ENCODE data around the gene NTM. TPM values are rescaled to one million over a fixed set of nuclear protein-coding genes. Genes with fewer than 3 reads are reported as not detected.

The NTM gene
- total and polyA plus RNA-seq, 2 donors (not counting 3 experiments of a cell fraction or from before 2014, with no cell fraction given): 1.00 to 1.1 TPM

DNA sequence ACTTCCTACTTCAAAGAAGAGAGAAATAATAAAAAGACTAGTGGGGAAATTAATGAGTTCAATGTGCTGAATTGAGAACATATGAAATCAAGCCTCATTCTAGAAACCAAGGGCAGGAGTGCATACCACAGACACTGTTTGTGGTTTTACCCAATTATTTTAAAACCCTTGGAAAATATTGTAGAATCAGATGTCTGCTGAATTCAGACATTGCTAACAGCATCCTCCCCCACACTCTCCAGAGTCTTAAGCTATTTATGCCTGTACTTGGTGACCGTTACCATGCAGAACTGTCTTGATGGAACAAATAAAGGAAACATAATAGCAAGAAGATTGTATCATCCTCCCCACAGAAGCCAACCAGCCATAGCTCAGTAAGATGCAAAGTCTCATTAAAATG lies 850.1 kb downstream of the NTM start:
- TF ChIP-seq EZH2 (IDR thresholded peaks at IDR 0.05; ENCODE audit: borderline replicate concordance, low read depth, low read length, severe bottlenecking): no peak
- TF ChIP-seq FOS (IDR thresholded peaks at IDR 0.05; ENCODE audit: borderline replicate concordance, insufficient read depth, low read length): no peak
- TF ChIP-seq, protein P1, sequence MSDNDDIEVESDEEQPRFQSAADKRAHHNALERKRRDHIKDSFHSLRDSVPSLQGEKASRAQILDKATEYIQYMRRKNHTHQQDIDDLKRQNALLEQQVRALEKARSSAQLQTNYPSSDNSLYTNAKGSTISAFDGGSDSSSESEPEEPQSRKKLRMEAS (IDR thresholded peaks at IDR 0.05; ENCODE audit: insufficient read depth, insufficient read length): no peak
- no peak for TF ChIP-seq GATA2 (IDR thresholded peaks at IDR 0.05; ENCODE audit: insufficient read depth, insufficient read length, low read depth, low read length)
- TF ChIP-seq JUN (IDR thresholded peaks at IDR 0.05; ENCODE audit: borderline replicate concordance, insufficient read depth, insufficient read length, low read depth): no peak
- no peak for TF ChIP-seq POLR2AphosphoS5 (IDR thresholded peaks at IDR 0.05; ENCODE audit: insufficient read depth, low read depth, low read length)
- Histone ChIP-seq H4K20me1 (replicated peaks; ENCODE audit: control insufficient read depth, extremely low read depth, insufficient read depth, low read length) (no peaks in the 10 kb centered on the region), H3K9me1 (replicated peaks; ENCODE audit: control insufficient read depth, extremely low read depth, insufficient read depth, low read length) (no peaks in the 10 kb centered on the region), H2AFZ (ENCODE audit: low read depth, low read length) (no peak overlapping the region), H3K27me3 (ENCODE audit: control insufficient read depth in 2 of 2, insufficient read depth in 2 of 2, low read length in 2 of 2) (no peaks in the 10 kb centered on the region), H3K9me3 (replicated peaks; ENCODE audit: control insufficient read depth, insufficient read depth, low read length) (no peaks in the 10 kb centered on the region), H3K4me3 (replicated peaks in 1 of 3; ENCODE audit: insufficient read depth in 1 of 3, low read depth in 1 of 3, low read length in 3 of 3) (no peak overlapping the region), H3K27ac (ENCODE audit: insufficient read depth, low read depth, low read length) (no peak overlapping the region), H3K9ac (replicated peaks; ENCODE audit: extremely low read depth, insufficient read depth, low read length) (no peak overlapping the region), H3K36me3 (ENCODE audit: control insufficient read depth in 2 of 2, extremely low read depth in 1 of 2, insufficient read depth in 2 of 2, low read length in 2 of 2) (no peaks in the 10 kb centered on the region), H3K79me2 (ENCODE audit: control insufficient read depth, insufficient read depth, low read length) (no peaks in the 10 kb centered on the region), H3K4me1 (ENCODE audit: control insufficient read depth, extremely low read depth, insufficient read depth, low read length) (no peaks in the 10 kb centered on the region), H3K4me2 (ENCODE audit: insufficient read depth, low read length) (no peak overlapping the region)
- intact Hi-C loops (cut with micrococcal nuclease) (no loop called here), dilution Hi-C loops (cut with MboI; ENCODE audit: extremely low pct_ligation_motif_present, low sequenced_read_pairs) (no loop called here)
- ChIA-PET POLR2A (no interaction called here), CTCF (no interaction called here)
- FAIRE-seq (no peak), DNase-seq (ENCODE audit: low read depth, low spot score) (no peak)
- no TSS peak for BruUV-seq (replicated peaks)

DNA sequence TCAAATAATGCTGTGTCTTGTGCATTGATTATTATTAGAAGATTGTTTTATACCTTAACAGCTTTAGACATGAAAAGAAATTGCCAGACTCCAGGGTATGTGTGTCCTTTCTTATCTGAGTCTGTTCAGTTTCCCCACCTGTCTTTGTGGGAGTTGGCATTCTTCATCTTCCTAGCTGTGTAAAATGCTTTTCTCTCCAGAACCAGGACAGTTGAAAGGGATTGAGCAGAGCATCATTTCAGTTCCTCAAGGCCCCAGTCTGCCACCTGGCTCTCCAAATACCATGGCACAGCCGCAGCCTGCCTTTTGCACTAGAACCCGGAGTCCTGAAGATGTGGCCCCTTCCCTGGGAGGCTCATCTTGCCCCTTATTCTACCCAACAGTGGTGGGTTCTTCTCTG lies 851.9 kb downstream of the NTM start:
- Histone ChIP-seq H3K9me1 (replicated peaks; ENCODE audit: control insufficient read depth, extremely low read depth, insufficient read depth, low read length) (no peaks in the 10 kb centered on the region), H3K79me2 (ENCODE audit: control insufficient read depth, insufficient read depth, low read length) (no peaks in the 10 kb centered on the region), H3K9me3 (replicated peaks; ENCODE audit: control insufficient read depth, insufficient read depth, low read length) (no peaks in the 10 kb centered on the region), H3K27me3 (ENCODE audit: control insufficient read depth in 2 of 2, insufficient read depth in 2 of 2, low read length in 2 of 2) (no peaks in the 10 kb centered on the region), H3K36me3 (ENCODE audit: control insufficient read depth in 2 of 2, extremely low read depth in 1 of 2, insufficient read depth in 2 of 2, low read length in 2 of 2) (no peaks in the 10 kb centered on the region), H3K4me3 (replicated peaks in 1 of 3; ENCODE audit: insufficient read depth in 1 of 3, low read depth in 1 of 3, low read length in 3 of 3) (no peak overlapping the region), H3K4me1 (ENCODE audit: control insufficient read depth, extremely low read depth, insufficient read depth, low read length) (no peaks in the 10 kb centered on the region), H2AFZ (ENCODE audit: low read depth, low read length) (no peak overlapping the region), H3K4me2 (ENCODE audit: insufficient read depth, low read length) (no peak overlapping the region), H4K20me1 (replicated peaks; ENCODE audit: control insufficient read depth, extremely low read depth, insufficient read depth, low read length) (no peaks in the 10 kb centered on the region), H3K9ac (replicated peaks; ENCODE audit: extremely low read depth, insufficient read depth, low read length) (no peak overlapping the region), H3K27ac (ENCODE audit: insufficient read depth, low read depth, low read length) (no peak overlapping the region)
- CTCF ChIA-PET: no interaction called here
- DNase-seq (ENCODE audit: low read depth, low spot score) (no peak), FAIRE-seq (no peak)
- intact Hi-C loops (cut with micrococcal nuclease): no loop called here
- dilution Hi-C loops (cut with MboI; ENCODE audit: extremely low pct_ligation_motif_present, low sequenced_read_pairs): no loop called here
- POLR2A ChIA-PET: no interaction called here
- TF ChIP-seq MYC (IDR thresholded peaks at IDR 0.05; ENCODE audit: low read depth, low read length) (no peak), GATA2 (IDR thresholded peaks at IDR 0.05; ENCODE audit: insufficient read depth, insufficient read length, low read depth, low read length) (no peak), FOS (IDR thresholded peaks at IDR 0.05; ENCODE audit: borderline replicate concordance, insufficient read depth, low read length) (no peak), JUN (IDR thresholded peaks at IDR 0.05; ENCODE audit: borderline replicate concordance, insufficient read depth, insufficient read length, low read depth) (no peak), EZH2 (IDR thresholded peaks at IDR 0.05; ENCODE audit: borderline replicate concordance, low read depth, low read length, severe bottlenecking) (no peak), POLR2AphosphoS5 (IDR thresholded peaks at IDR 0.05; ENCODE audit: insufficient read depth, low read depth, low read length) (no peak), POLR2A (IDR thresholded peaks at IDR 0.05; ENCODE audit: low read depth, low read length) (no peak)
- TF ChIP-seq, protein P1 (IDR thresholded peaks at IDR 0.05; ENCODE audit: insufficient read depth, insufficient read length): no peak
- TF ChIP-seq, protein P2, sequence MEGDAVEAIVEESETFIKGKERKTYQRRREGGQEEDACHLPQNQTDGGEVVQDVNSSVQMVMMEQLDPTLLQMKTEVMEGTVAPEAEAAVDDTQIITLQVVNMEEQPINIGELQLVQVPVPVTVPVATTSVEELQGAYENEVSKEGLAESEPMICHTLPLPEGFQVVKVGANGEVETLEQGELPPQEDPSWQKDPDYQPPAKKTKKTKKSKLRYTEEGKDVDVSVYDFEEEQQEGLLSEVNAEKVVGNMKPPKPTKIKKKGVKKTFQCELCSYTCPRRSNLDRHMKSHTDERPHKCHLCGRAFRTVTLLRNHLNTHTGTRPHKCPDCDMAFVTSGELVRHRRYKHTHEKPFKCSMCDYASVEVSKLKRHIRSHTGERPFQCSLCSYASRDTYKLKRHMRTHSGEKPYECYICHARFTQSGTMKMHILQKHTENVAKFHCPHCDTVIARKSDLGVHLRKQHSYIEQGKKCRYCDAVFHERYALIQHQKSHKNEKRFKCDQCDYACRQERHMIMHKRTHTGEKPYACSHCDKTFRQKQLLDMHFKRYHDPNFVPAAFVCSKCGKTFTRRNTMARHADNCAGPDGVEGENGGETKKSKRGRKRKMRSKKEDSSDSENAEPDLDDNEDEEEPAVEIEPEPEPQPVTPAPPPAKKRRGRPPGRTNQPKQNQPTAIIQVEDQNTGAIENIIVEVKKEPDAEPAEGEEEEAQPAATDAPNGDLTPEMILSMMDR (IDR thresholded peaks at IDR 0.05; ENCODE audit: extremely low read depth in 1 of 2, insufficient read depth in 1 of 2, low read depth in 1 of 2, low read length in 2 of 2): no peak
- no TSS peak for BruUV-seq (replicated peaks)

Data from endothelial cell of umbilical vein (primary cell).